Body of pancreas (tissue), 4 donors: ENCODE data around the gene UBA1. TPM values are rescaled to one million over a fixed set of nuclear protein-coding genes. Genes with fewer than 3 reads are reported as not detected.

Source experiments
- ATAC-seq: fragments of 150-250 bp; one replicate; pipeline ENCODE4 v1.9.1; 2016
- DNase-seq, 4 donors: peaks; one replicate each; pipeline ENCODE4 v3.0.0-alpha.2; 2019
- H3K27ac ChIP-seq, 4 donors: fragments of 200-600 bp; sonication (generic); 1 replicate in 3 of 4; 2 replicates in 1 of 4; pipeline versions ENCODE4 v1.5.1 to v1.6.1; 2016 to 2019; ENCODE audit warnings: mild to moderate bottlenecking in 1 of 4, mixed read lengths in 1 of 4, moderate library complexity in 1 of 4
- H3K27me3 ChIP-seq, 2 donors: fragments of 200-600 bp; sonication (generic); one replicate each; pipeline ENCODE4 v1.6.0; 2016; ENCODE audit warnings: mild to moderate bottlenecking in 1 of 2
- H3K36me3 ChIP-seq, 2 donors: fragments of 200-600 bp; sonication (generic); replicated peaks in 1 of 2; 2 replicates each; pipeline ENCODE4 v1.5.1; 2016; ENCODE audit warnings: low read depth in 2 of 2; ENCODE audit not compliant: insufficient read depth in 1 of 2
- H3K4me1 ChIP-seq: fragments of 200-600 bp; sonication (generic); one replicate; pipeline ENCODE4 v1.6.0; 2016
- H3K4me3 ChIP-seq, 2 donors: fragments of 200-600 bp; sonication (generic); 1 replicate in 1 of 2; 2 replicates in 1 of 2; pipeline ENCODE4 v1.5.1; 2016 to 2019
- H3K9me3 ChIP-seq, 3 donors: fragments of 200-600 bp; sonication (generic); 1 replicate in 2 of 3; 2 replicates in 1 of 3; pipeline ENCODE4 v1.5.1; 2016
- POLR2A ChIP-seq, 3 donors: fragments of 450-650 bp; IDR thresholded peaks; one replicate each; pipeline ENCODE4 v1.6.1; 2016; ENCODE audit warnings: antibody characterized with exemption in 3 of 3, mild to moderate bottlenecking in 2 of 3
- WGBS, 2 donors: methylation state at CpG; one replicate each; pipeline ENCODE4 v1.1.5; 2017; 5-methylcytosine and 5-hydroxymethylcytosine counted together
- intact Hi-C: fragments of 100-400 bp; cut with DNase I; formaldehyde crosslinking; loops from one replicate; pipeline ENCODE4 v1.15.1; 2023
- total RNA-seq, 2 donors: library from RNA; depleted of rRNA; stranded (reverse); fragments of >200 nt; gene quantifications; one replicate each; pipeline ENCODE4 v1.1.0, GENCODE V29; 2016
- TF ChIP-seq, protein P1 (sequence below), 7 experiments: fragments of 450-650 bp in 4 of 7; fragments of 200-600 bp in 3 of 7; sonication (generic) in 3 of 7; IDR thresholded peaks; one replicate each; pipeline ENCODE4 v1.5.1; 2016 to 2019; ENCODE audit warnings: antibody characterized with exemption in 7 of 7

Gene UBA1
- total RNA-seq, 2 donors from 2014 or later = 70.8 to 82.4 TPM

DNA sequence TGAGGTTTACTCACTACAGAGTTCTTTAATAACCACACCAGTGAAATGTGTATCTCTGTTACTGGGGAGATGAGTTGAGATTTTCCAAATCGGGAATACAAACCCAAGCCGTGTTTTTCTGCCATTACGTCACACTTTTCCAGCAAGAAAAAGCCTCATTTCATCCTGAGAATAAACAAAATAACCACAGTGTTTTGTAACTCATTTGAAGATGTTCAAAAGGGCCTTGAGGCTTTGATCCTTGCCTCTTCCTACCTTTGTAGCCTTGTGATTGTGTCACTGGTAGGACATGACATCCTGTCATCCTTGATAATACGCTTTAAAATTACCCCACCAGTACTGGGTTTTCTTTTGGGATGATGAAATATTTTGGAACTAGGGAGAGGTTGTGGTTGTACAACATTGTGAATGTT lies 42.1 kb downstream of the UBA1 start:
- DNase-seq (no peak), ATAC-seq (no peak)
- no peaks in the 10 kb centered on the region for H3K27me3 ChIP-seq
- no peaks in the 10 kb centered on the region for H3K36me3 ChIP-seq
- peaks cover 8% of the 10 kb centered on the region for H3K4me1 ChIP-seq
- intact Hi-C loops = no loop called here
- TF ChIP-seq POLR2A (IDR thresholded peaks at IDR 0.05) = no peak
- TF ChIP-seq, protein P1, sequence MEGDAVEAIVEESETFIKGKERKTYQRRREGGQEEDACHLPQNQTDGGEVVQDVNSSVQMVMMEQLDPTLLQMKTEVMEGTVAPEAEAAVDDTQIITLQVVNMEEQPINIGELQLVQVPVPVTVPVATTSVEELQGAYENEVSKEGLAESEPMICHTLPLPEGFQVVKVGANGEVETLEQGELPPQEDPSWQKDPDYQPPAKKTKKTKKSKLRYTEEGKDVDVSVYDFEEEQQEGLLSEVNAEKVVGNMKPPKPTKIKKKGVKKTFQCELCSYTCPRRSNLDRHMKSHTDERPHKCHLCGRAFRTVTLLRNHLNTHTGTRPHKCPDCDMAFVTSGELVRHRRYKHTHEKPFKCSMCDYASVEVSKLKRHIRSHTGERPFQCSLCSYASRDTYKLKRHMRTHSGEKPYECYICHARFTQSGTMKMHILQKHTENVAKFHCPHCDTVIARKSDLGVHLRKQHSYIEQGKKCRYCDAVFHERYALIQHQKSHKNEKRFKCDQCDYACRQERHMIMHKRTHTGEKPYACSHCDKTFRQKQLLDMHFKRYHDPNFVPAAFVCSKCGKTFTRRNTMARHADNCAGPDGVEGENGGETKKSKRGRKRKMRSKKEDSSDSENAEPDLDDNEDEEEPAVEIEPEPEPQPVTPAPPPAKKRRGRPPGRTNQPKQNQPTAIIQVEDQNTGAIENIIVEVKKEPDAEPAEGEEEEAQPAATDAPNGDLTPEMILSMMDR (IDR thresholded peaks at IDR 0.05) = no peak
- no peak overlapping the region for H3K4me3 ChIP-seq
- WGBS, 2 donors = 78 to 86% methylated on average over 4 of the region's 4 CpGs
- H3K27ac ChIP-seq = peak overlapping the region in 2 of 4 donors; percentile 3 to 14
- no peaks in the 10 kb centered on the region for H3K9me3 ChIP-seq

GRCh38 chrX:47239199-47239598 lies 45.6 kb downstream of the UBA1 start:
- intact Hi-C loops = no loop called here
- DNase-seq (no peak), ATAC-seq (no peak)
- TF ChIP-seq POLR2A (IDR thresholded peaks at IDR 0.05) = no peak
- TF ChIP-seq, protein P1 (IDR thresholded peaks at IDR 0.05) = no peak
- no peaks in the 10 kb centered on the region for H3K9me3 ChIP-seq
- H3K27ac ChIP-seq = no peak overlapping the region
- WGBS, 2 donors = 80 to 82% methylated on average over 8 of the region's 8 CpGs
- no peaks in the 10 kb centered on the region for H3K27me3 ChIP-seq
- no peak overlapping the region for H3K4me3 ChIP-seq
- no peaks in the 10 kb centered on the region for H3K36me3 ChIP-seq
- no peaks in the 10 kb centered on the region for H3K4me1 ChIP-seq

DNA sequence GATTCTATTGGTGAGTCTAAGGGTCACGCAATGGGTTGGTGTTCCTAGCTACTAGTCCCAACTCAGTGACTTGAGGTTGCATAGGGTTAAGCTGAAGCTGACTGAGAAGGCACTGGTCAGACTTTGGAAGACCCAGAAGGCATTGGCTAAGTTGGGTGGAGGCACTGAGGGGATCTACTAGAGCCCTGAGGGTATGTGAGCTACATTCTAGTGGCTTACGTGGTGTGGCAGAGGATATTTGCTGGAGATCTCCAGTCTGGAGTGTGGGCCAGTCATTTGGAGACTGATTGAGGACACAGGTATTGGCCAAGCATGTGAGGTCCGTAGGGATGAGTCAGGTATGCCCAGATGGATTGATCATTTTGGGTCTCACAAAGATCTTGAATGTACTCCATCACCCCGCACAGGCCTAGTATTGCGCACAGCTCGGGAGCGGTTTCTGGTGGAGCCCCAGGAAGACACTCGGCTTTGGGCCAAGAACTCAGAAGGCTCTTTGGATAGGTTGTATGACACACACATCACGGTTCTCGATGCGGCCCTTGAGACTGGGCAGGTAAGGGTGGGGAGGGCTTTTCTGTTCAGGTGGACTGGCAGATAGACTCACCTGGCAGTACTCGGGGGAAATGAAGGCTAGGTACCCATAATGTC lies 46.4 kb downstream of the UBA1 start:
- Histone ChIP-seq H3K27me3 (no peaks in the 10 kb centered on the region), H3K9me3 (no peaks in the 10 kb centered on the region), H3K4me3 (no peak overlapping the region), H3K36me3 (peaks cover 0 to 2% of the 10 kb centered on the region in 2 donors), H3K27ac (no peak overlapping the region), H3K4me1 (no peaks in the 10 kb centered on the region)
- WGBS, 2 donors = 95% methylated on average over 12 of the region's 12 CpGs; no CpG with 5 or more reads in 1 of the 2 donors
- intact Hi-C loops = no loop called here
- TF ChIP-seq POLR2A (IDR thresholded peaks at IDR 0.05) = no peak
- TF ChIP-seq, protein P1 (IDR thresholded peaks at IDR 0.05) = no peak
- DNase-seq (no peak), ATAC-seq (no peak)

- no peaks in the 10 kb centered on the region for H3K4me1 ChIP-seq
- TF ChIP-seq, protein P1 (IDR thresholded peaks at IDR 0.05) = no peak
- TF ChIP-seq POLR2A (IDR thresholded peaks at IDR 0.05) = no peak
- peaks cover 0 to 2% of the 10 kb centered on the region in 2 donors for H3K36me3 ChIP-seq
- DNase-seq = no peak
- ATAC-seq = no peak
- no peaks in the 10 kb centered on the region for H3K27me3 ChIP-seq
- H3K27ac ChIP-seq = no peak overlapping the region
- H3K4me3 ChIP-seq = no peak overlapping the region
- 70 to 96% methylated on average over 2 to 4 of the region's 7 CpGs for WGBS, 2 donors
- intact Hi-C loops = no loop called here
- H3K9me3 ChIP-seq = no peaks in the 10 kb centered on the region
Observed at GRCh38 chrX:47240619-47241018, 47.0 kb downstream of the UBA1 start.
